ENCODE measurements around the gene STK24. TPM values are rescaled to one million over a fixed set of nuclear protein-coding genes. Genes with fewer than 3 reads are reported as not detected.

Gene STK24
- total and polyA plus RNA-seq, 2 donors (not counting 1 experiment from before 2014, with no cell fraction given): 53.2 to 73.1 TPM

DNA sequence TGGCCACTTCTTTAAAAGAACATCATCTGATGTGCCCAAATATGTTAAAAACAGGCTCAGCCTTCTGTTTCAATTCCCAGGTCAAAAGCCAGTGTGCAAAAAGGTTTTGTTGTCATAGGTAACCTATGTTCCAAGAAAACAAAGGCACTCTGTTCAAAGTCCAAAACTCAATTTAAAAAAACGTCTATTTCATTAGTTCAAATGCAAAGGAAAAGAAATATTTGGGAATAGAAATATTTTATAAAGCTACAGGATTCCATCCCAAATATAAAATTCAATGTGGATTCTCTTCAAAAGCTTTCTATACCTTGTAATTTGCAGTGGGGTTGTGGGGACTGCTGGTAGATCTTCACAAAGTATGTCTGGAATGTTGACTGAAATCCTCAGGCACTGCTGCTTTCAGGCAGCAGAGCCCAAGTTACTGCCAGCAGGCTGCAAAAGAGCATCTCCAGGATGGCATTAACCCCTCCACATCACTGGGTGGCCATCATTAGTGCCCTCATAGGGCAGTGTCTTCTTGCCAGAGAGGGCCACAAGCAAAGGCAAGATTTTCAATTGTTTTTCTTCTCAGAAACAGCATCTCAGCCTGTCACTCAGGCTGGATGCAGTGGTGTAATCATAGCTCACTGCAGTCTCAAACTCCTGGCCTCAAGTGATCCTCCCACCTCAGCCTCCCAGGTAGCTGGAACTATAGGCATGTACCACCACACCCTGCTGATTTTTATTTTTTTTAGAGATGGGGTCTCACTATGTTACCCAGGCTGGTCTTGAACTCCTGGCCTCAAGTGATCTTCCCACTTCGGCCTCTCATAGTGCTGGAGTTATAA lies 22.8 kb upstream of the STK24 start:
- Histone ChIP-seq H3K27me3 (ENCODE audit: control insufficient read depth, insufficient read depth, low read length) (peaks cover 2% of the 10 kb centered on the region), H3K79me2 (ENCODE audit: control insufficient read depth, insufficient read depth, low read length) (no peaks in the 10 kb centered on the region), H3K36me3 (ENCODE audit: control insufficient read depth, insufficient read depth, low read length) (no peaks in the 10 kb centered on the region), H3K4me2 (ENCODE audit: extremely low read depth, insufficient read depth, low read length) (no peak overlapping the region), H3K9ac (ENCODE audit: insufficient read depth, low read length) (no peak overlapping the region), H4K20me1 (ENCODE audit: control insufficient read depth, extremely low read depth, insufficient read depth, low read length) (no peaks in the 10 kb centered on the region), H2AFZ (ENCODE audit: low read length) (no peak overlapping the region), H3K9me3 (ENCODE audit: control insufficient read depth, insufficient read depth, low read depth, low read length) (no peaks in the 10 kb centered on the region), H3K4me3 (replicated peaks in 1 of 4; ENCODE audit: control extremely low read depth in 1 of 4, insufficient read depth in 1 of 4, low read depth in 3 of 4, low read length in 4 of 4) (no peak overlapping the region), H3K27ac (ENCODE audit: insufficient read depth, low read length) (no peak overlapping the region), H3K4me1 (ENCODE audit: control insufficient read depth, extremely low read depth, insufficient read depth, low read length) (no peaks in the 10 kb centered on the region)
- TF ChIP-seq, protein P1, sequence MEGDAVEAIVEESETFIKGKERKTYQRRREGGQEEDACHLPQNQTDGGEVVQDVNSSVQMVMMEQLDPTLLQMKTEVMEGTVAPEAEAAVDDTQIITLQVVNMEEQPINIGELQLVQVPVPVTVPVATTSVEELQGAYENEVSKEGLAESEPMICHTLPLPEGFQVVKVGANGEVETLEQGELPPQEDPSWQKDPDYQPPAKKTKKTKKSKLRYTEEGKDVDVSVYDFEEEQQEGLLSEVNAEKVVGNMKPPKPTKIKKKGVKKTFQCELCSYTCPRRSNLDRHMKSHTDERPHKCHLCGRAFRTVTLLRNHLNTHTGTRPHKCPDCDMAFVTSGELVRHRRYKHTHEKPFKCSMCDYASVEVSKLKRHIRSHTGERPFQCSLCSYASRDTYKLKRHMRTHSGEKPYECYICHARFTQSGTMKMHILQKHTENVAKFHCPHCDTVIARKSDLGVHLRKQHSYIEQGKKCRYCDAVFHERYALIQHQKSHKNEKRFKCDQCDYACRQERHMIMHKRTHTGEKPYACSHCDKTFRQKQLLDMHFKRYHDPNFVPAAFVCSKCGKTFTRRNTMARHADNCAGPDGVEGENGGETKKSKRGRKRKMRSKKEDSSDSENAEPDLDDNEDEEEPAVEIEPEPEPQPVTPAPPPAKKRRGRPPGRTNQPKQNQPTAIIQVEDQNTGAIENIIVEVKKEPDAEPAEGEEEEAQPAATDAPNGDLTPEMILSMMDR (conservative IDR thresholded peaks at IDR 0.05 in 1 of 2, IDR thresholded peaks at IDR 0.05 in 1 of 2; ENCODE audit: low read depth in 1 of 2, low read length in 2 of 2): no peak
- TF ChIP-seq EZH2 (IDR thresholded peaks at IDR 0.05; ENCODE audit: low read length, missing control alignments): no peak
- no peak for DNase-seq (ENCODE audit: low read depth in 2 of 2)

DNA sequence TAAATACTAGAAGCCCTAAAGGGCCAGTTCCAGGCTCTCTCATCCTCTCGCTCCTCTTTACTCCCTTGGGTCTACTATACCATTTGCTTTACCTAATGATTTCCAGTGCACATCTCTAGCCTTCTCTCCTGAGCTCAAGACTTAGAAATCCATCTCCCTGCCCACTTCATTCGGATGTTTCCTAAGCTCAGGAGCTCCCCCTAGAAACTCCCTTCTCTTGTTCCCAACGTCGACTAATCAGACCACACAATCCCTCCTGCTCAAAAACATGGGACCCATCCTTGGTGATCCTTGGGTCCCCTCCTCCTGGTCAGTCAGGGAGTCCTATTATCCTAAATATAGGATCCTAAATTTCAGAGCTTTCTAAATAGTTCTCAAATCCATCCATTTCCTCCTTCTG lies 21.1 kb upstream of the STK24 start:
- Histone ChIP-seq H3K9ac (ENCODE audit: insufficient read depth, low read length) (no peak overlapping the region), H3K36me3 (ENCODE audit: control insufficient read depth, insufficient read depth, low read length) (no peaks in the 10 kb centered on the region), H3K79me2 (ENCODE audit: control insufficient read depth, insufficient read depth, low read length) (no peaks in the 10 kb centered on the region), H4K20me1 (ENCODE audit: control insufficient read depth, extremely low read depth, insufficient read depth, low read length) (no peaks in the 10 kb centered on the region), H3K4me3 (replicated peaks in 1 of 4; ENCODE audit: control extremely low read depth in 1 of 4, insufficient read depth in 1 of 4, low read depth in 3 of 4, low read length in 4 of 4) (no peak overlapping the region), H3K4me2 (ENCODE audit: extremely low read depth, insufficient read depth, low read length) (no peak overlapping the region), H3K9me3 (ENCODE audit: control insufficient read depth, insufficient read depth, low read depth, low read length) (no peaks in the 10 kb centered on the region), H3K27ac (ENCODE audit: insufficient read depth, low read length) (no peak overlapping the region), H3K27me3 (ENCODE audit: control insufficient read depth, insufficient read depth, low read length) (peaks cover 2% of the 10 kb centered on the region), H2AFZ (ENCODE audit: low read length) (no peak overlapping the region), H3K4me1 (ENCODE audit: control insufficient read depth, extremely low read depth, insufficient read depth, low read length) (no peaks in the 10 kb centered on the region)
- DNase-seq (ENCODE audit: low read depth in 2 of 2): no peak
- TF ChIP-seq, protein P1 (conservative IDR thresholded peaks at IDR 0.05 in 1 of 2, IDR thresholded peaks at IDR 0.05 in 1 of 2; ENCODE audit: low read depth in 1 of 2, low read length in 2 of 2): peak in 1 of 2 donors; percentile 22
- no peak for TF ChIP-seq EZH2 (IDR thresholded peaks at IDR 0.05; ENCODE audit: low read length, missing control alignments)

DNA sequence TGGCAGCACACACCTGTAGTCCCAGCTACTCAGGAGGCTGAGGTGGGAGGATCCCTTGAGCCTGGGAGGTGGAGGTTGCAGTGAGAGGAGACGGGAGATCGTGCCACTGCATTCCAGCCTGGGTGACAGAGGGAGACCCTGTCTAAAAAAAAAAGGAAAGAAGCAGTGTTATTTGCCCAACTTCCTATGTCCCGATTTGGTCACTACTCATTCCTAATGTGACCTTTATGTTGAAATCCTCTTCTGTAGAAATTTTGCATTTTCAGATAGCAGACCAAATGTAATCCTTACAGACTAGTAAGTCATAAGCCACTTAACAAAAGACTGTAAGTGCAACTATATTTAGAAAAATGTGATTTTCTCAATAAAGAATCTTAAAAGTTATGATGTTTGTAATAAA lies 18.2 kb upstream of the STK24 start:
- TF ChIP-seq, protein P1 (conservative IDR thresholded peaks at IDR 0.05 in 1 of 2, IDR thresholded peaks at IDR 0.05 in 1 of 2; ENCODE audit: low read depth in 1 of 2, low read length in 2 of 2): no peak
- TF ChIP-seq EZH2 (IDR thresholded peaks at IDR 0.05; ENCODE audit: low read length, missing control alignments): no peak
- Histone ChIP-seq H3K4me2 (ENCODE audit: extremely low read depth, insufficient read depth, low read length) (no peak overlapping the region), H3K27me3 (ENCODE audit: control insufficient read depth, insufficient read depth, low read length) (peaks cover 2% of the 10 kb centered on the region), H3K9ac (ENCODE audit: insufficient read depth, low read length) (no peak overlapping the region), H2AFZ (ENCODE audit: low read length) (no peak overlapping the region), H3K27ac (ENCODE audit: insufficient read depth, low read length) (no peak overlapping the region), H3K36me3 (ENCODE audit: control insufficient read depth, insufficient read depth, low read length) (no peaks in the 10 kb centered on the region), H3K9me3 (ENCODE audit: control insufficient read depth, insufficient read depth, low read depth, low read length) (no peaks in the 10 kb centered on the region), H3K79me2 (ENCODE audit: control insufficient read depth, insufficient read depth, low read length) (no peaks in the 10 kb centered on the region), H4K20me1 (ENCODE audit: control insufficient read depth, extremely low read depth, insufficient read depth, low read length) (no peaks in the 10 kb centered on the region), H3K4me1 (ENCODE audit: control insufficient read depth, extremely low read depth, insufficient read depth, low read length) (no peaks in the 10 kb centered on the region), H3K4me3 (replicated peaks in 1 of 4; ENCODE audit: control extremely low read depth in 1 of 4, insufficient read depth in 1 of 4, low read depth in 3 of 4, low read length in 4 of 4) (no peak overlapping the region)
- DNase-seq (ENCODE audit: low read depth in 2 of 2): no peak
